ENCODE results near the gene LRSAM1.

The LRSAM1 gene

DNA sequence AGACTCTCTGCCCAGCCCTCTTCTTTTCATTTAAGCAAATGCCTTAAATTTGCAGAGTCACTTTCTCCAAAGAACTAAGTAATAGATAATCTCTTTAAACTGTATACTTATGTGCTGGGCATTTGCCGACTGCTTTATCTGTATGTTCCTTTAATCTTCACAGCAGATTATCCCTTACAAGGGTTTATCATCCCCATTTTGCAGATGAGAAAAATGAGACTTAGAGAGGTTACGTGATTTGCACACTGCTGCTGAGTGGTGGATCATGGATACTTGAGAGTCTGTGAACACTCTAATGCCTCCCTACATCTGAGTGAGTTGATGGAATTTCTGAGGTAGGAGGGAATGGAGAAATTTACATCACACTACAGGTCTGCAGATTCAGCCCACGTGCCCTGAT is 23.0 kb upstream of the LRSAM1 start:
- DNase-seq = no peak

DNA sequence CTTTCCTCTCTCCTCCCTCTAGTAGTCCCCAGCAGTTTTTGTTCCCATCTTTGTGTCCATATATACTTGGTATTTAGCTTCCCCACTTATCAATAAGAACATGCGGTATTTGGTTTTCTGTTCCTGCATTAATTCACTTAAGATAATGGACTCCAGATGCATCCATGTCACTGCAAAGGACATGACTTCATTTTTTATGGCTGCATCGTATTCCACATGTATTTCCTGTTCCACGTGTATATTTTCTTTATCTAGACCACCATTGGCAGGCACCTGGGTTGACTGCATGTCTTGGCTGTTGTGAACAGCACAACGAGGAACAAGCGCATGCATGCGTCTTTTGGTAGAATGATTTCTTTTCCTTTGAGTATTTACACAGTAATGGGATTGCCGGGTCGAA is 20.9 kb upstream of the LRSAM1 start:
- DNase-seq = no peak

DNA sequence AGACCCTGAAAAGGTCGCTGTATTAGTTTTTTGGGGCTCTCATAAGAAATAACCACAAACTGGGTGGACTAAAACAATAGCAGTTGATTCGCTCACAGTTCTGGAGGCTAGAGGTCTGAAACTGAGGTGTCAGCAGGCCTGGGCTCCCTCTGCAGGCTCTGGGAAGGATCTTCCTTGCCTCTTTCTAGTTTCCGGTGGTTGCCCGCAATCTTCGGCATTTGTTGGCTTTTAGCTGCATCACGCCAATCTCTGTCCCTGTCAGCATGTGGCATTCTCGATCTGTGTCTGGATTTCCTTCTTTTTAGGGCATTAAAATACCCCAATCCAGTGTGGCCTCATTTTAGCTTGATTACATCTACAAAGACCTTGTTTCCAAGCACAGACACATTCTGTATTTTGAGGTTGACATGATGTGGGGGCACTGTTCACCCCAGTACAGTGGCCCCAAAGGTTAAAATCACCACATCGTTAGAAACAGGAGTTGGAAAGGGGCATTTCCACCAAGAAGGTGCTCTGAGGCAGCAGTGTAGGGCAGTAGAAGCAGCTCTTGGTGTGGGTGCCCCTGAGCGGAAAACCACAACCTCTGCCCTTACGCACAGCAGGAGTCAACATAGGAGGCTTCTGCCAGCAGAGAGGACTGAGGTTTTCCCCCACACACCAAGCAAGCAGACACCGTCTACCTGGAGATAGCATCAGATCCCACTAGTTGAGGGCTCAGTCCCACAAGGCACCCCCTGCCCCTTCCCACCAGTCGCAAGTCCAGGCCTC is 13.6 kb upstream of the LRSAM1 start:
- DNase-seq = no peak

DNA sequence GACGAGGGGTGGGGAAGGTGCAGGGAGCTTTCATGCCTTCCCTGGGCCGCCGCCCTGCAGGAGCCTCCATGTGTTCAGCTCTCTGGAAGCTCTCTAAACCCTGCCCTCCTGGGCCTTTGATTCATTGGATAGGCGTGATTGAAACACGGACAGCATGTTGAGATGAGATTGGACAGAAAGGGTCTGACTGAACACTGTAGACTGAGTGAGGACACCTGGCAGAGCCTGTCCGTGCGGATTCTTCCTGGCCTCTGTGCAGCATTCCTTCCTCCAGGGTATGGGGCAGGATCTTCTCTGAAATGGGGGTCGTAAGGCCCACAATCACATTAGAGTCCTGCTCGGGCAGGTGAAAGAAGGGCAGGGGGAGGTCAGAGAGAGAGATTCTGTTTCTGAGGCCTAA is 12.9 kb upstream of the LRSAM1 start:
- no peak for DNase-seq

DNA sequence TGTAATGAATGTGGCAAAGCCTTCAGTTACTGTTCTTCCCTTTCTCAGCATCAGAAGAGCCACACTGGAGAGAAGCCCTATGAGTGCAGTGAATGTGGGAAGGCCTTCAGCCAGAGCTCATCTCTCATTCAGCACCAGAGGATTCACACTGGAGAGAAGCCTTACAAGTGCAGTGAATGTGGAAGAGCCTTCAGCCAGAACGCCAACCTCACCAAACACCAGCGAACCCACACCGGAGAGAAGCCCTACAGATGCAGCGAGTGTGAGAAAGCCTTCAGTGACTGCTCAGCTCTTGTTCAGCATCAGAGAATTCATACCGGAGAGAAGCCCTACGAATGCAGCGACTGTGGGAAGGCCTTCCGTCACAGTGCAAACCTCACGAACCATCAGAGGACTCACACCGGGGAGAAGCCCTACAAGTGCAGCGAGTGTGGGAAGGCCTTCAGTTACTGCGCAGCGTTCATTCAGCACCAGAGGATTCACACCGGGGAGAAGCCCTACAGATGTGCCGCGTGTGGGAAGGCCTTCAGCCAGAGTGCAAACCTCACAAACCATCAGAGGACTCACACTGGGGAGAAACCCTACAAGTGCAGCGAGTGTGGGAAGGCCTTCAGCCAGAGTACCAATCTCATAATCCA is 6.9 kb upstream of the LRSAM1 start:
- no peak for DNase-seq

DNA sequence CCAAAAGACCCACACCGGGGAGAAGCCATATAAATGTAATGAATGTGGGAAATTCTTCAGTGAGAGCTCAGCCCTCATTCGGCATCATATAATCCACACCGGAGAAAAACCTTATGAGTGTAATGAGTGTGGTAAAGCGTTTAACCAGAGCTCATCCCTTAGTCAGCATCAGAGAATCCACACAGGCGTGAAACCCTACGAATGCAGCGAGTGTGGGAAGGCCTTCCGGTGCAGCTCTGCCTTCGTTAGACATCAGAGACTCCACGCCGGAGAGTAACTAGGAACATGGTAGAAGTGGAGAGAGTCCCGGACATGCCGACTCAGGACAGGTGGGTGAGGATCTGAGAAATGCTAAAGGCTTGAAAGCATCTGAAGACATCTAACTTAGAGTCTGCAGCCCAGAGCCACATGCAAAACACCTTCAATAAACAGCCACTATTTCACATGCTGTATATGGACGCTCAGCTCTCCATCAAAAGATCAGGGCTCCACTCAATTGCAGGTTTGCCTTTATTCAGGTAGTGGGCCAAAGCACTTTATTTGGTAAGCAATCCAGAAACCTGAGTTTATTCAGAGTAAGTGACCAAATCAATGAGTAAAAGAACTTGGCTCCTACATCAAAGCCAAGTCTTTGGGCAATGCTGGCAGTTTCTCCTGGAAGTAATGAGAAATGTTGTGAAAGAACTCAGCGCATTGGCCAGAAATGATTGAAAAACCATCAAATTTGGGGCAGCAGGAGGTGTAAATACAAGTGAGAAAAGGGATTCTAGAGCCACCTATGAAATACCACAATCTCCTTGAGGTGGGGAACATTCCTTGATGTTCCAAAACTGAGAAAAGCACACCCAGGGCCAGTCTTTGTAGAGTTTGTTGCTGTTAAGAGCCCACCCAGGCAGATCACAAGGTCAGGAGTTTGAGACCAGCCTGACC is 6.1 kb upstream of the LRSAM1 start:
- peak; percentile 6 for DNase-seq

DNA sequence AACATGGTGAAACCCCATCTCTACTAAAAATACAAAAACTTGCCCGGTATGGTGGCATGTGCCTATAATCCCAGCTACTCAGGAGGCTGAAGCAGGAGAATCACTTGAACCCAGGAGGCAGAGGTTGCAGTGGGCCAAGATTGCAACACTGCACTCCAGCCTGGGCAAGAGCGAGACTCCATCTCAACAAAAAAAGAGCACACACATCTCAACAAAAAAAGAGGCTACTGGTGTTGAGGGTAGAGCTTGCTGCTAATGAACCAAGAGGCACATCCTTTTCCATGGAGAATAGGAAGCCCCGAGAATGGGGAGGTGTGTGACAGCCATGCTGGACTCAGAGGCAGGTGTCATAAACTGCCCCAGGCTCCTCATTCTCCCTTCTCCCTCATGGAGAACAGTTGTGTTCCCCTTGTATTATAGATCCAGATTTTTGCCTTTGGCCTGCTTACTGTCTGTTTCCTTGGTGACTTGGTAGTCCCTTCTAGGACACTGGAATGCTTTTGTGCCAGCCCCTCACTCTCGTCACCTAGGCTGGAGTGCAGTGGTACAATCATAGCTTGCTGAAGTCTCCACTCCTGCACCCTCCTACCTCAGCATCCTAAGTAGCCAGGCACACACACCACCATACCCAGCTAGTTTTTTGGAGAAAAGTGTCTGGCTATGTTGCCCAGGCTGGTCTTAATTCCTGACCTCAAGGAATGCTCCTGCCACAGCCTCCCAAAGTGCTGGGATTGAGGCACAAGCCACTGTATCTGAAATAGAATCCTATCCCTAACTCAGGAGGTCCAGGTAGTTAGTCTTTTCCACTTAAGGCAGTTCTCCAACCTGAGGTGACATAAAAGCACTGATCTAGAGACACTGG is 5.2 kb upstream of the LRSAM1 start:
- no peak for DNase-seq

DNA sequence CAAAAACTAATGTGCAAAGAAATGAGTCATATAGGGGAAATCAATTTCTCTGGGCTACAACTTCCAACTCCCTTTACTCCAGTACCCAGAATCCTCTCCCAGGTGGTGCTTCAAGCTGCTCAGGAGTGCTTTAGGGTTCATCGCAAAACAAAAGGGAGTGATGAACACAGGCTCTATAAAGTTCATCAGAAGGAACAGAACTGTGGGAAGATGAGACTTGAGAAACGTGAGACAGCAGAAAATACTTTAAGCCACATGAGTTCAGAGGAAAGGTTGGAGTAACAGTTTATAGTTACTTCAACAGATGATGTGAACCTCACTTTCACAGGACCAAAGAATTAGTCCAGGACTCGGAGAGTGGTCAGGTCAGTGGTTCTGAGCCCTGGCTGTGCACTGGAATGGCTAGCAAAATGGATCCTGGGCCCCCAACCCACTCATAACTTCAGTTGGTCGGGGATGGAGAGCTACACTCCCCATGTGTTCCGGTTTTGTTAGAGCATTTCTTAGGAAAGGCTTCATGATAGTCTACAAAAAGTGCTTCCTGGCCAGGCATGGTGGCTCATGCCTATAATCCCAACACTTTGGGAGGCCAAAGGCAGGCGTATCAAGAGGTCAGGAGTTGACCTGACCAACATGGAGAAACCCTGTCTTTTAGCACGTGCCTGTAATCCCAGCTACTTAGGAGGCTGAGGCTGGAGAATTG is 4.4 kb upstream of the LRSAM1 start:
- DNase-seq = no peak

DNA sequence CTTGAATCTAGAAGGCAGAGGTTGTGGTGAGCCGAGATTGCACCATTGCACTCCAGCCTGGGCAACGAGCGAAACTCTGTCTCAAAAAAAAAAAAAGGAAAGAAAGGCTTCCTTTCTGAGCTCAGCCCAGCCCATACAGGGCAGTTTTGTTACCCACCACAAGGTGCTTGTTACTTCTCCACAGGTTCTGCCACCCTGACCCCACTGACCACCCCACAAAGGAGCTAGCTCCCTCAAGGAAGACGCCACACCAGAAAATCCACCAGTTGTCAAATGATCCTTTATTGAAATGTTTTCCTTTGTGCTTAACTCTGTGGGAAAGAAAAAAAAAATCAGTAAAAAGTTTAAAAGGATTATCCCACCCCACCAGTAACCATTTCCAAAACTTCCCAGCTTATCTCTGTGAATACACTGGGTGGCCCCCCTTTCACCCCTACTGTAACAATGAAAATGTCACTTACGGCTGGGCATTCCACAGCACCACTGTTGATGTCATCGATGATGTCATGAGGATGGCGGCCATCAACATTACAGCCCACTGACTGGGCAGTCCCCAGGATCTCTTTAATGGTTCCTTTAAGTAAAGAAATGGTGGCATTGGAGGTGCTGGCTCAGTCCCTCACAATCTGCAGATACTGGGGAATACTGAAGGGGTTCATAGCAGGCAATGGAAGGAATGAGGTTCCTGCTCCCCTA is 3.7 kb upstream of the LRSAM1 start:
- no peak for DNase-seq

DNA sequence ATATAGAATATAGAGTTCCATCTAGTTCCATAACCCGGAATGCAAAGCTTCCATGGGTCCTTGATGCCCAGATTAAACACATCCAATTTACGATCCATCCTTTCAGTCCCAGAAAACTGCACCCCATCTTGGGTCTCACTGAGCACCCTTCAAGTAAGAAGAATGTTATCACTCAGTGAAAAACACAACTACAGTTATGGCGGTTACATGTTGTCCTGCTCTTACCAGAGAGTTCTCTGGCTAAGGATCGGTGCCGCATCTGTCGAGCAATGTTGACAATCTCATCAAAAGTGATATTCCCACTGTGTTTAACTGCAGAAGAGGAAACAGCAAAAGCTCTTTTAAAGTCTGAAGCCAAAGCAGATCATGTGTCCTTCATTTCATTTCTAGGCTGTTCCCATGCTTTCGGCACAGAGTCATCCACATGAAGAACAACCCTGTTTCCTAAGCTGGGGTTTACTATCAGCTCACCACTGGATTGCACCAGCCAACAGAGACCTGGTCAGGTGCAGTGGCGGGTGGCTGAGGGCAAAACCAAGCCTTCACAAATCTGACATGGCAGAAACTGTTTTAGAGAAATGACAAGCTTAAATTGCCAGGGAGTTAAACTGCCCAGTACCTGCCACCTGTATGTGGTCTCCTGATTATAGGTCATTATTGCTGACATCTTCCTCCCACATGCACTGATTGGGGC is 3.1 kb upstream of the LRSAM1 start:
- DNase-seq = no peak

DNA sequence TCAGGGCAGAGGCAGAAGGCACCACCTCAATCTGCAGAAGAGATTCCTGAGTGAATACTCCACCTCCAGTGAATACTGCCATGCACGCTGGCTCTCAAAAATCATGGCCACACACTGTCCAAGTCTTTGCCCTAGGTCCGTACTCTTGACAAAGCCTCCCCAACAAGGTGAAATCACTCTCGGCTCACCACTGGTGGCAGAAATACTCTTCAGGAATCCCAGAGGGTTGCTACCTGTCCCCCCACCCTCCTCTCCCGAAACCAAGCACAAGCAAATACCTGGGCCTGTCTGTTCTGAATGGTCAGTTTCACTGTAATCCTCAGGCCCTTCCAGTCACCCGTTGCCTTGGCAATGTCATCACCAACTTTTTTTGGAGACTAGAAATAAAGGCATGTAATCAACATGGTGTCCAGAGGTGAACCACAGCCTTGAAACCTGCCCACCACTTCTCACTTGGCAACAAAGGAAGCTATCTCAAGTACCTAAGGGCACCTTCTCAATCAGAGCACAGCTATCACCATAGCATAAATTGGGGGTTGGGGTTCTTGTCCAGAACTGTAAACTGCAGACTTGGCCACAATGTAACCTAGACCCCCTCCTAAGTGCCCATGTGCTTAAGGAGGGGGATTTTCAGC is 1.9 kb upstream of the LRSAM1 start:
- no peak for DNase-seq

DNA sequence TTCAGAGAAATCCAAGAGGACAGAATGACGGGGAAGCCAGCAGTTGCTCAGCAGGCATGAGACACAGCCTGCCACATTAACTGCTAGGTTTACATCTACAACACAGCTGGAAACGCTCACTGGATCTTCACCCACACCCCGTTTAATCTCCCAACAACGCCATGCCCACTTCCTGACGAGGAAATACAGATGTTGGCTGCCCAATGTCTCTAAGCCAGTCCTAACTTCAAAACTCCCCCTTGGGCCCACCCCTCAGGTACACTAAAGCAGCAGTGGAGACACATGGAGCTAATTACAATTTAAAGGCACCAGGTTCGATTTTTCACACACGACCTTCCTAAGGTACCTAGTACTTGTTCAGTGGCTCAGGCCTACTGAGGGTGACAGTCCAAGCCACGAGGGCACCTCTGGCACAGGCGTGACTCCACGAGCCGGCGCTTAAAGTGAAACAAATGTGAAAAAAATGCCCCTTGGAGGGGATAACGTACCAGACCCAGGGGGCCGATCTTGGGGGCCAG is 1.0 kb upstream of the LRSAM1 start:
- DNase-seq = no peak

DNA sequence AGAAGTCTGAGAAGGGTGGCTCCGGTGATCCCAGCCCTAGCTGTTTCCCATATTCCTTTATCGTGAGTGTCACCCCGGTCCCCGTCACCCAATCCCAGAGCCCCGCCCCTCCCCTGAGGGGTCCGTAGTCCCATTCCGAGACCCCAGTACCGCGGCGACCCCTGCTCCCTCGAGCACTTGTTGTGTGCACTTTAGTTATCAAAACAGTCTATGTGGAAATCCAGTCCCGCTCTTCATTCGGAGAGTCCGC is 223 bp downstream of the LRSAM1 start:
- no peak for DNase-seq

DNA sequence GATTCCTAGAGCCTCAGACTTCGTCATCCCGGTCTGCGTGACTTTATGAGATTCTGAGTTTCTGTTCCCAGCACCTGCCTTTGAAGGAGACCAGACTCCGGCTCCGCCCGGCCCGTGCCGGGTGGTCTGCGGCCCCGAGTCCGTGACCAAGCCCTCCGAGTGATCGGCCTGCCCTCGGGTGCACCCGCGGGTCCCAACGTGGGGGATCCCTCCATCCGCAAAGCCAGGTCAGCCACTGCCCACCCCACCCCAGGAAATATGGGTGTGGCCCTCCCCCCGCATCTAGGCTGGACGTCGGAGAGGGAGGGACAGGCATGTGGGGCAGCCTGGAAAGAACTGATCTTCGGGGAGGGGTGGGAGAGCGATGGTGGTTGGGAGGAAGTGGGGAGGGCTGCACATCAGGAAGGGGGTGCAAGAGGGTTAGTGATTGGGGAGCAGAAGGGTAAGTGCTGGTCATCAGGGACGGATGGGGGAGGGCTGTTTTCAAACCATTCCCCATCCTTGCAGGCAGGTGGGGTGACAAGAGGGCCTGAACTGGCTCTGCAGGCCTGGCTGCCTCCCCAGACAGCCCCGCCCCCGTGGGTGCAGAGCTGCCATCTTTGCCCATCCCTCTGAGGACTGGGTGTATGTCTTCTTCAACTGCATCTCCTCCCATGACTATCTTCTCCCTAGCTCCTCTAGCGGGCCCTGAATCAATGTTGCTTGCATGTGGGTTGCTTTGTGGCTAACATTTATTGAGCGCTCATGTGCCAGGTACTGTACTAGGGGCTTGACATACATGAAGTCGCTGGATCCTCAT is 747 bp downstream of the LRSAM1 start:
- no peak for DNase-seq

DNA sequence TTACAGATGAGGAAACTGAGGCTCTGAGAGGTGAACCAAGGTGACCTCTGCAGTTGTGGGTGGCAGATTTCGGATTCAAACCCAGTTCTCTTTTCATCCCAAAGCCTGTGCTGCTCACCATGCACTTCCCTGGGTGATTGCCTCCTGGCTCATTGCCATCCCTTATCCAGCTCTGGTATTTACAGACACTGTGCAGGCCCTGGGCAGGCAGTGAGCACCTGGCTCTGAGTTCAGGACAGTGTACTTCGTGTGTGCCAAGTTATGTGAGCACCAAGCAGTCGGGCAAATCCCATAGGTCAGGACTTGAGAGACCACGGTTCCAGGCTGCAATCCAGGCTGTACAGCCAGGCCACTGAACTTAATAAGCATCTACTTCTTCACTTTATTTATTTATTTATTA is 1.4 kb downstream of the LRSAM1 start:
- no peak for DNase-seq

DNA sequence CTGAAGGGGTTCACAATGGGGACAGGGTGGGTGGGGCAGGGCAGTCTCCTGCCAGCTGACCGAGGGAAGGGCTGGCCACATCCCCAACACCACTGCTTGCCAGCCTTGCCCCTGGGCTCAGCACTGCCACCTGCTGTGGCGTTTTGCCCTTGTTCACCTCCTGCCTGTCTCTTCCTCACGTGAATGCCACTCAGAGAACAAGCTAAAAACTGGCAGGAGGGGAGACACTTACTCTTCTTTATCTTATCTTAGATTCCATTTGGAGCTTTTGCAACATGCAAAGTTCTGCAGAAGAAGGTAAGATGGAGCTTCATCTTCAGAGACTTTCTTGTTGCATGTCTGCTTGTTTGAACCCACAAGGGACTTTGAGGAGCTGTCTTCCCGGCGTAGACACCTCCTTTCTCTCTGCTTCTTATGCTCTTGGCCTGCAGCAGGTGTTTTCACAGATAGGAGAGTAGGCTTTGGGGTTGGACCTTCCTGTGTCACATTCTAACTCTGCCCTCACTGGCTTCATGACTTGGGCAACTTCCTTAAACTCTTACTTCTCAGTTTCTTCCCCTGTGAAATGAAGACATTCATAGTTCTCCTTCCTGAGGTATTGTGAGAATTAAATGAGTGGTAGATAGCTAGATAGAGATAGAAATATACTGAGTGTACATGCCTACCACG is 4.1 kb downstream of the LRSAM1 start:
- peak; percentile 55 for DNase-seq

DNA sequence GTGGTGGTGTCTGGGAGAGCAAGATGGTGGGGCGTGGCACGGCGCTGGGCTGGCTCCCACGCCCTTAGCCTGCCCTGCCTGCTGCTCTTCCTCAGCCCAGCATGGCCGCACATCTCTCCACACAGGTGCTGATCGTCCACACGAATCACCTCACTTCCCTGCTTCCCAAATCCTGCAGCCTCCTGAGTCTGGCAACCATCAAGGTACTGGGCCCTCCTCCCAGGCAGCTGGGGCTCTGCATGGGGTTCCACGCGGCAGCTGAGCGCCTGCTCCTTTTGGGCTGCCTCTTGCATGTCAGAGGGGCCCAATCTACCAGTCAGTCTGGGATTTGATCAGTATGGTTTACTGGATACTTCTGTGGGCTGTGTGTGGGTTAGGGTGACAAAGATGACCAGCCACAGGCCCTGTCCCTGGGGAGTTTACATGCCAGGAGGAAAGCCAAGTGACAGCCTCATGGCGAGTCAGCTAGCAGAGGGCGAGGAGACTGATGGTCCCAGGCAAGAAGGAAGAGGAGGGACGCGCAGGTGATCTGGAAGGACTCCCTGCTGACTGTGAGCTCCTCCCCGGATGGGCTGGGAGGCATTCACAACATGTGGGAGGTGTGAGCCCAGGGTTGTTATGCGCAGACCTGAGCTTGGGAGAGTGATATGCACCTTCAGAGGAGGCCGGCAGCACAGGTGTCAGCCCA is 6.0 kb downstream of the LRSAM1 start:
- DNase-seq = no peak

DNA sequence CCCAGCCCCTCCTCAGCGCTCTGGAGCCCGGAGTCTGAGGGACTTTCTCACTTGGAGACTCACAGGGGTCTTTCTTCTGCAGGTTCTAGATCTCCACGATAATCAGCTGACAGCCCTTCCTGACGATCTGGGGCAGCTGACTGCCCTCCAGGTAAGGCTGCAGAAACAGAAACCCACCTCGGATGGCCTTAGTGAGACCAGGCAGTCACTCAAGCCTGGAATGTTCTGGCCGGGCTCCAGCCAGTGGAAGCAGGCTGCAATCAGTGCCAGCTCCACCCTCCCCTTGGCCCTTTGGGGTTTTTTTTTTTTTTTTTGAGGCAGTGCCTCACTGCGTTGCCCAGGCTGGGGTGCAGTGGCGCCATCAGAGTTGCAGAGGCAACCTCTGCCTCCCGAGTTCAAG is 7.6 kb downstream of the LRSAM1 start:
- no peak for DNase-seq

Measured in GDM1 (cell line).